HepG2 (cell line): ENCODE results near the gene LSM3. TPM values are rescaled to one million over a fixed set of nuclear protein-coding genes. Genes with fewer than 3 reads are reported as not detected.

Experiments used
- ATAC-seq: fragments of 200-7000 bp; cut with Tn5 transposase; 3 replicates; pipeline ENCODE4 v1.9.1; 2020; ENCODE audit warnings: mild to moderate bottlenecking, moderate library complexity
- BruUV-seq: library from RNA; stranded (reverse); fragments of 400-500 nt; replicated peaks from 2 replicates; lab custom pipeline; 2021; lab: Mats Ljungman, UMichigan
- CTCF ChIA-PET: fragments of 300-600 bp; formaldehyde crosslinking; extraction: SDS; loops from one replicate; lab custom pipeline; 2021; ENCODE audit warnings: low total read pairs, inconsistent platforms, low intra/inter-chr PET ratio; lab: Yijun Ruan, JAX
- POLR2A ChIA-PET: fragments of 350-600 bp; sonication (Branson Sonifier 250); formaldehyde crosslinking; loops from one replicate; lab custom pipeline; 2020; ENCODE audit warnings: antibody characterized with exemption, inconsistent platforms; lab: Yijun Ruan, JAX
- DNase-seq: peaks from one replicate; pipeline ENCODE4 v3.0.0-alpha.2; 2015; ENCODE audit warnings: low spot score
- FAIRE-seq: peaks from 3 replicates; lab custom pipeline; 2011; peaks lifted over from hg19 to GRCh38; lab: Jason Lieb, UNC
- H2AFZ ChIP-seq: one replicate; pipeline ENCODE4 v1.6.1; 2011; ENCODE audit warnings: low read length, inconsistent platforms
- H3K27ac ChIP-seq: fragments of 300-600 bp; 3 replicates; pipeline ENCODE4 v1.8.0; 2011; ENCODE audit warnings: mixed run types, mild to moderate bottlenecking, mixed read lengths, low read length, inconsistent platforms; ENCODE audit not compliant: insufficient read depth; ENCODE audit errors: extremely low read length
- H3K27me3 ChIP-seq, 2 experiments: fragments of 200-600 bp in 1 of 2; 2 replicates in 1 of 2; 3 replicates in 1 of 2; pipeline versions ENCODE4 v1.6.0 to v1.8.0; 2011; ENCODE audit warnings: low read length in 2 of 2, mild to moderate bottlenecking in 2 of 2, moderate library complexity in 2 of 2, inconsistent platforms in 1 of 2; ENCODE audit not compliant: insufficient read depth in 2 of 2, control insufficient read depth in 1 of 2
- H3K36me3 ChIP-seq, 2 experiments: fragments of 200-600 bp in 1 of 2; replicated peaks in 1 of 2; 2 replicates in 1 of 2; 3 replicates in 1 of 2; pipeline versions ENCODE4 v1.5.1 to v1.8.0; 2011; ENCODE audit warnings: low read length in 2 of 2, inconsistent platforms in 1 of 2; ENCODE audit not compliant: insufficient read depth in 2 of 2, control insufficient read depth in 1 of 2
- H3K4me1 ChIP-seq: 2 replicates; pipeline ENCODE4 v1.5.1; 2012; ENCODE audit warnings: low read length, inconsistent platforms; ENCODE audit not compliant: insufficient read depth
- H3K4me2 ChIP-seq: 2 replicates; pipeline ENCODE4 v1.6.0; 2011; ENCODE audit warnings: low read depth, low read length, inconsistent platforms
- H3K4me3 ChIP-seq, 3 experiments: fragments of 200-600 bp in 1 of 3; sonication (generic), shearing (Covaris generic) in 1 of 3; replicated peaks in 1 of 3; 2 replicates each; pipeline ENCODE4 v1.5.1; 2011 to 2016; ENCODE audit warnings: low read length in 3 of 3, inconsistent platforms in 2 of 3, low read depth in 2 of 3, mild to moderate bottlenecking in 2 of 3, control low read depth in 1 of 3, mixed read lengths in 1 of 3; ENCODE audit not compliant: insufficient read depth in 1 of 3
- H3K79me2 ChIP-seq: one replicate; pipeline ENCODE4 v1.6.1; 2011; ENCODE audit warnings: low read length, inconsistent platforms; ENCODE audit not compliant: insufficient read depth
- H3K9ac ChIP-seq: 2 replicates; pipeline ENCODE4 v1.6.0; 2011; ENCODE audit warnings: mild to moderate bottlenecking, low read depth, low read length, inconsistent platforms; ENCODE audit not compliant: insufficient read depth
- H3K9me3 ChIP-seq: 2 replicates; pipeline ENCODE4 v1.5.1; 2012; ENCODE audit warnings: mild to moderate bottlenecking, low read length
- H4K20me1 ChIP-seq: 2 replicates; pipeline ENCODE4 v1.6.0; 2011; ENCODE audit warnings: inconsistent platforms, mild to moderate bottlenecking, low read length, moderate library complexity; ENCODE audit not compliant: insufficient read depth
- DNMT1 ChIP-seq: sonication (generic); formaldehyde crosslinking; IDR thresholded peaks from 2 replicates; pipeline ENCODE4 v1.5.1; 2020; ENCODE audit warnings: mild to moderate bottlenecking, missing genetic modification reagents
- E2F2 ChIP-seq: sonication (generic); formaldehyde crosslinking; IDR thresholded peaks from 2 replicates; pipeline ENCODE4 v1.4.0; 2020; ENCODE audit warnings: missing genetic modification reagents, borderline replicate concordance
- HOXA3 ChIP-seq: sonication (generic); formaldehyde crosslinking; IDR thresholded peaks from 2 replicates; pipeline ENCODE4 v1.5.0; 2020; ENCODE audit warnings: missing genetic modification reagents
- KDM6A ChIP-seq: IDR thresholded peaks from 2 replicates; pipeline ENCODE4 v1.6.1; 2016; ENCODE audit warnings: low read depth
- MIXL1 ChIP-seq: IDR thresholded peaks from 2 replicates; pipeline ENCODE4 v1.6.1; 2016
- NCOR1 ChIP-seq: fragments of 200-600 bp; sonication (generic); IDR thresholded peaks from 2 replicates; pipeline ENCODE4 v1.7.0; 2017; ENCODE audit warnings: antibody characterized with exemption, low read length, borderline replicate concordance
- SOX5 ChIP-seq: IDR thresholded peaks from 2 replicates; pipeline ENCODE4 v1.6.1; 2016; ENCODE audit warnings: borderline replicate concordance
- ZNF282 ChIP-seq: fragments of 450-650 bp; IDR thresholded peaks from 2 replicates; pipeline ENCODE4 v1.6.1; 2018; ENCODE audit not compliant: partially characterized antibody
- ZNF326 ChIP-seq: sonication (generic); formaldehyde crosslinking; IDR thresholded peaks from 2 replicates; pipeline ENCODE4 v1.4.0; 2020; ENCODE audit warnings: missing genetic modification reagents, borderline replicate concordance
- ZNF335 ChIP-seq: sonication (generic); formaldehyde crosslinking; IDR thresholded peaks from 2 replicates; pipeline ENCODE4 v1.4.0; 2020; ENCODE audit warnings: missing genetic modification reagents
- ZSCAN25 ChIP-seq: sonication (generic); formaldehyde crosslinking; IDR thresholded peaks from 2 replicates; pipeline ENCODE4 v1.8.0; 2022; ENCODE audit warnings: mild to moderate bottlenecking, missing genetic modification reagents
- WGBS: methylation state at CpG from one replicate; pipeline ENCODE4 v1.1.6; 2017; ENCODE audit warnings: low lambda C conversion rate; 5-methylcytosine and 5-hydroxymethylcytosine counted together
- in situ Hi-C: cut with HindIII; loops from 2 replicates; pipeline ENCODE4 v1.10.0; 2017; ENCODE audit warnings: low pct_unique_long_range_greater_than_20kb; ENCODE audit not compliant: extremely low pct_ligation_motif_present
- intact Hi-C: fragments of 100-400 bp; cut with micrococcal nuclease; formaldehyde crosslinking; loops from one replicate; pipeline ENCODE4 v1.10.0; 2022; ENCODE audit not compliant: unreplicated experiment
- polyA plus RNA-seq, 8 experiments: library from polyadenylated mRNA; depleted of rRNA in 3 of 8; stranded (reverse) in 7 of 8; unstranded in 1 of 8; fragments of >200 nt; fragmentation: Illumina TruSeq in 4 of 8; extraction: Trizol in 4 of 8; gene quantifications; 2 replicates each; pipeline versions ENCODE4 v1.2.1 to v1.2.3, GENCODE V29; 2011 to 2016; ENCODE audit warnings: low read depth in 4 of 8, missing spikeins in 1 of 8, mixed read lengths in 1 of 8; ENCODE audit not compliant: insufficient read depth in 1 of 8
- total RNA-seq, 5 experiments: library from RNA; depleted of rRNA; stranded (reverse); fragments of >200 nt; fragmentation: Illumina TruSeq; extraction: Trizol; gene quantifications; 2 replicates each; pipeline ENCODE4 v1.2.3, GENCODE V29; 2016; ENCODE audit warnings: low read depth in 1 of 5
- TF ChIP-seq, protein P1 (sequence below): sonication (generic); formaldehyde crosslinking; IDR thresholded peaks from 2 replicates; pipeline ENCODE4 v1.4.0; 2020; ENCODE audit warnings: missing genetic modification reagents
- TF ChIP-seq, protein P2 (sequence below): sonication (generic); formaldehyde crosslinking; IDR thresholded peaks from 2 replicates; pipeline ENCODE4 v1.8.1; 2023; ENCODE audit warnings: mild to moderate bottlenecking, missing genetic modification reagents

LSM3 gene
- total and polyA plus RNA-seq, 2 of the 13 experiments (the other 11 are each of a cell fraction or from before 2014, with no cell fraction given) = 5.1 to 19.4 TPM

- Histone ChIP-seq H4K20me1 (no peaks in the 10 kb centered on the region), H3K4me3 (no peak overlapping the region), H3K4me2 (no peak overlapping the region), H3K79me2 (no peaks in the 10 kb centered on the region), H2AFZ (no peak overlapping the region), H3K27me3 (no peaks in the 10 kb centered on the region), H3K27ac (no peak overlapping the region), H3K36me3 (peaks cover 31 to 71% of the 10 kb centered on the region in 2 experiments), H3K9ac (no peak overlapping the region), H3K4me1 (peaks cover 15% of the 10 kb centered on the region), H3K9me3 (no peaks in the 10 kb centered on the region)
- POLR2A ChIA-PET = interaction anchor here (3.5 kb wide), 1 partner anchor 11 kb away, joined by 21 read pairs; the partner anchor contains the start of genes CHCHD4 and TMEM43
- DNase-seq (no peak), ATAC-seq (no peak), FAIRE-seq (no peak)
- in situ Hi-C loops = no loop called here
- CTCF ChIA-PET = no interaction called here
- no peak for TF ChIP-seq NCOR1
- BruUV-seq = no TSS peak
- 98% methylated on average over 11 of the region's 11 CpGs for WGBS
- intact Hi-C loops = no loop called here
Observed at GRCh38 chr3:14135581-14135980, 43.0 kb upstream of the LSM3 start.

DNA sequence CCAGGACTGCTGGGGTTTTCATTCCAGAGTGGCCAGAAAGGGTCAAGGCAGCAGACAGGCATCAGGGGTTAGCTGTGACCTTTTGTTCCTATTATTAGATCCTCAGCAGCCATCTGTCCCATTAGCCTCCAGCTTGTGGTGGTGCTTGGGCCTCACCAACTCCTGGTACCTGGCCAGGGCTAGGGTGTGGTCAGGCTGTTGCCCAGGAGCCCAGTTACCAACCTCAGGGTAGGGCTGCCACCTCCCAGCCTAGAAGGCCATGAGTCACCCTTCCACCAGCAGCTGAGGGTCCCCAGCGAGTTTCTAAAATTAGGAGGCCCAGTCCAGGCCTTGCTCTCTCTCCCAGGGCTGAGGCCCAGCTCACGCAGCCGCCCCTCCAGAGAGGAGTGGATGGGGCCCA, 41.6 kb upstream of the LSM3 start:
- POLR2A ChIA-PET = interaction anchor here (1.3 kb wide), 1 partner anchor 11 kb away, joined by 7 read pairs; no protein-coding TSS in a partner anchor
- no peak overlapping the region for H3K4me2 ChIP-seq
- peaks cover 15% of the 10 kb centered on the region for H3K4me1 ChIP-seq
- BruUV-seq = no TSS peak
- no peaks in the 10 kb centered on the region for H3K9me3 ChIP-seq
- WGBS = no CpG with 5 or more reads among the region's 3 CpGs
- no peak for DNase-seq
- no peak overlapping the region for H3K27ac ChIP-seq
- H3K36me3 ChIP-seq = peaks cover 27 to 71% of the 10 kb centered on the region in 2 experiments
- no peaks in the 10 kb centered on the region for H4K20me1 ChIP-seq
- CTCF ChIA-PET = no interaction called here
- no peak overlapping the region for H2AFZ ChIP-seq
- H3K9ac ChIP-seq = no peak overlapping the region
- ATAC-seq = no peak
- intact Hi-C loops = no loop called here
- no peak for FAIRE-seq
- H3K27me3 ChIP-seq = no peaks in the 10 kb centered on the region
- in situ Hi-C loops = no loop called here
- no peak overlapping the region for H3K4me3 ChIP-seq
- no peaks in the 10 kb centered on the region for H3K79me2 ChIP-seq
- TF ChIP-seq ZNF282 (no peak), SOX5 (CRISPR knock-in tag) (no peak), ZNF335 (CRISPR knock-in tag) (no peak), E2F2 (CRISPR knock-in tag) (no peak), MIXL1 (CRISPR knock-in tag) (no peak), ZNF326 (no peak), HOXA3 (CRISPR knock-in tag) (no peak), KDM6A (no peak), ZSCAN25 (no peak), DNMT1 (CRISPR knock-in tag) (no peak)
- TF ChIP-seq, protein P1, sequence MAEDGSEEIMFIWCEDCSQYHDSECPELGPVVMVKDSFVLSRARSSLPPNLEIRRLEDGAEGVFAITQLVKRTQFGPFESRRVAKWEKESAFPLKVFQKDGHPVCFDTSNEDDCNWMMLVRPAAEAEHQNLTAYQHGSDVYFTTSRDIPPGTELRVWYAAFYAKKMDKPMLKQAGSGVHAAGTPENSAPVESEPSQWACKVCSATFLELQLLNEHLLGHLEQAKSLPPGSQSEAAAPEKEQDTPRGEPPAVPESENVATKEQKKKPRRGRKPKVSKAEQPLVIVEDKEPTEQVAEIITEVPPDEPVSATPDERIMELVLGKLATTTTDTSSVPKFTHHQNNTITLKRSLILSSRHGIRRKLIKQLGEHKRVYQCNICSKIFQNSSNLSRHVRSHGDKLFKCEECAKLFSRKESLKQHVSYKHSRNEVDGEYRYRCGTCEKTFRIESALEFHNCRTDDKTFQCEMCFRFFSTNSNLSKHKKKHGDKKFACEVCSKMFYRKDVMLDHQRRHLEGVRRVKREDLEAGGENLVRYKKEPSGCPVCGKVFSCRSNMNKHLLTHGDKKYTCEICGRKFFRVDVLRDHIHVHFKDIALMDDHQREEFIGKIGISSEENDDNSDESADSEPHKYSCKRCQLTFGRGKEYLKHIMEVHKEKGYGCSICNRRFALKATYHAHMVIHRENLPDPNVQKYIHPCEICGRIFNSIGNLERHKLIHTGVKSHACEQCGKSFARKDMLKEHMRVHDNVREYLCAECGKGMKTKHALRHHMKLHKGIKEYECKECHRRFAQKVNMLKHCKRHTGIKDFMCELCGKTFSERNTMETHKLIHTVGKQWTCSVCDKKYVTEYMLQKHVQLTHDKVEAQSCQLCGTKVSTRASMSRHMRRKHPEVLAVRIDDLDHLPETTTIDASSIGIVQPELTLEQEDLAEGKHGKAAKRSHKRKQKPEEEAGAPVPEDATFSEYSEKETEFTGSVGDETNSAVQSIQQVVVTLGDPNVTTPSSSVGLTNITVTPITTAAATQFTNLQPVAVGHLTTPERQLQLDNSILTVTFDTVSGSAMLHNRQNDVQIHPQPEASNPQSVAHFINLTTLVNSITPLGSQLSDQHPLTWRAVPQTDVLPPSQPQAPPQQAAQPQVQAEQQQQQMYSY = no peak
- TF ChIP-seq, protein P2, sequence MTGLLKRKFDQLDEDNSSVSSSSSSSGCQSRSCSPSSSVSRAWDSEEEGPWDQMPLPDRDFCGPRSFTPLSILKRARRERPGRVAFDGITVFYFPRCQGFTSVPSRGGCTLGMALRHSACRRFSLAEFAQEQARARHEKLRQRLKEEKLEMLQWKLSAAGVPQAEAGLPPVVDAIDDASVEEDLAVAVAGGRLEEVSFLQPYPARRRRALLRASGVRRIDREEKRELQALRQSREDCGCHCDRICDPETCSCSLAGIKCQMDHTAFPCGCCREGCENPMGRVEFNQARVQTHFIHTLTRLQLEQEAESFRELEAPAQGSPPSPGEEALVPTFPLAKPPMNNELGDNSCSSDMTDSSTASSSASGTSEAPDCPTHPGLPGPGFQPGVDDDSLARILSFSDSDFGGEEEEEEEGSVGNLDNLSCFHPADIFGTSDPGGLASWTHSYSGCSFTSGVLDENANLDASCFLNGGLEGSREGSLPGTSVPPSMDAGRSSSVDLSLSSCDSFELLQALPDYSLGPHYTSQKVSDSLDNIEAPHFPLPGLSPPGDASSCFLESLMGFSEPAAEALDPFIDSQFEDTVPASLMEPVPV (CRISPR knock-in tag) = no peak
